ENCODE data around the gene TNS3. TPM values are rescaled to one million over a fixed set of nuclear protein-coding genes. Genes with fewer than 3 reads are reported as not detected.
A peak's percentile ranks its signal among the peaks of the same experiment; 100 is the strongest.

Gene TNS3
- total and polyA plus RNA-seq, 2 of the 13 experiments (the other 11 are each of a cell fraction or from before 2014, with no cell fraction given) = 52.9 to 55.7 TPM

- TF ChIP-seq HMGXB4 (CRISPR knock-in tag; IDR thresholded peaks at IDR 0.05; ENCODE audit: borderline replicate concordance in 1 of 2, low read depth in 1 of 2) (peak in 1 of 2 experiments; percentile 29; a peak in 1 of 4 replicates), NCOA5 (CRISPR knock-in tag; IDR thresholded peaks at IDR 0.05) (no peak), ZNF639 (CRISPR knock-in tag; conservative IDR thresholded peaks at IDR 0.05) (no peak), HHEX (CRISPR knock-in tag; IDR thresholded peaks at IDR 0.05) (0 out of 2 replicates have a peak, but pooled peaks have one; percentile 29), FOXK2 (IDR thresholded peaks at IDR 0.05) (no peak), ZNF317 (CRISPR knock-in tag; IDR thresholded peaks at IDR 0.05) (peak; percentile 59; the same call in 1 of the 2 replicates), ZNF883 (CRISPR knock-in tag; IDR thresholded peaks at IDR 0.05; ENCODE audit: not compliant biosample characterization) (no peak), HIVEP1 (CRISPR knock-in tag; IDR thresholded peaks at IDR 0.05) (peak; percentile 77; the same call in 1 of the 2 replicates), ZBTB7B (CRISPR knock-in tag; IDR thresholded peaks at IDR 0.05) (no peak), AHDC1 (CRISPR knock-in tag; IDR thresholded peaks at IDR 0.05; ENCODE audit: borderline replicate concordance) (peak; percentile 74), MEF2D (CRISPR knock-in tag; IDR thresholded peaks at IDR 0.05) (peak; percentile 88; the same call in 1 of the 2 replicates), ZNF563 (CRISPR knock-in tag; IDR thresholded peaks at IDR 0.05) (0 out of 2 replicates have a peak, but pooled peaks have one; percentile 27), GATAD1 (CRISPR knock-in tag; IDR thresholded peaks at IDR 0.05) (no peak), NPAS2 (CRISPR knock-in tag; IDR thresholded peaks at IDR 0.05; ENCODE audit: borderline replicate concordance) (no peak), TFDP1 (CRISPR knock-in tag; IDR thresholded peaks at IDR 0.05; ENCODE audit: borderline replicate concordance) (no peak), ZNF574 (CRISPR knock-in tag; IDR thresholded peaks at IDR 0.05) (peak; percentile 42), ZNF746 (CRISPR knock-in tag; IDR thresholded peaks at IDR 0.05) (peak; percentile 92), SIN3B (IDR thresholded peaks at IDR 0.05; ENCODE audit: low read length) (no peak)
Measured at GRCh38 chr7:47500103-47500563, 81.8 kb downstream of the TNS3 start (continued).

All from HepG2 (cell line).